Measurements from ENCODE around the gene ZNF605.
A peak's percentile ranks its signal among the peaks of the same experiment; 100 is the strongest.
"Not testable (repeated sequence)": the region's sequence is repeated elsewhere in the genome, so short reads cannot be mapped to it uniquely, and the experiment has no call there.

ZNF605 gene

GRCh38 chr12:132948146-132949066 is 7.7 kb downstream of the ZNF605 start:
- DNase-seq: no peak

DNA sequence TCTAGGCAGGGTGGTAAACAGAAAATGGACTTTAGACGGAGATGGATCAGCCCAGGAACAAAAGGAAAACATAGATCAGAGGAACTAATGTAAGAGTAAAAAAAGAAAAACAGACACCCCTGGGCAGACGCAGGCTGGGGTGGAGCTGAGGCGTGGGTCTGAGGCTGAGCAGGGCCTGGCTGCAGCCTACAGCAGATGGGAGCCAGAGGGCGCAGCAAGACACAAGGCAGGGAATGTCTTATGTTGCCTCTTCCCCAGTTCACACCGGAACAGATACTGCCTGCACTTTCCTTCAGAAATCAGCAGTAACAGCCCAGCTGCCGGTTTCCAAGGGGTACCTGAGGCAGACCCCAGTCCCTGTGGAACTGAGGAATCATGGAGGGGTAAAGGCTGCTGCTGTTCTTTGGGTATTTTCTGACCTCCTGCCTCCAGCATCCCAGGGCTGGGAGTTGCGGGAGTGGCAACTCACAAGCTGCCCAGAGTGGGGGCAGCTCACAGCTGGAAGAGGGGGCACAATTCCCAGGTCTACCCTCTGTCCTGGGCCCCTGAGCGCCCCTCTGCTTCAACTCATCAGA is 9.8 kb downstream of the ZNF605 start:
- no peak for DNase-seq

DNA sequence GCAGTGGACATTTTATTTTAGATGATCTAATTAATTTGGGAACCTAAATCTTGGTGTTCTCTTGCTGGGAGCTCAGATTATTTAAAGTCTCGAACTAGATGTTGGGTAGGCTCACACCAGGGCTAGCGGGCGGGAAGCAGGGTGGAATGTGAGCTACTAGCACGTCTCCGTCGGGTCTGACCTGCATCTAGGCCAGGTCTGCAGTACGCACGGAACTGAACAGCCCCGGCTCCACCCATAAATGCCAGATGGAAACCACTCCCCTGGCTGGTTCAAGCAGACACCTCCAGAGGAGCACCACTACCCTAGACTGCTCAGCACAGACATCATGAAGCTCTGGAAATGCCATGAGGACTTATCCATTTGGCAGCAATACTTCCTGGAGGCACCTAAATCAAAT is 10.3 kb downstream of the ZNF605 start:
- DNase-seq: no peak

- no peak for DNase-seq
These were observed 13.5 kb downstream of the ZNF605 start for GRCh38 chr12:132942611-132943010.

DNA sequence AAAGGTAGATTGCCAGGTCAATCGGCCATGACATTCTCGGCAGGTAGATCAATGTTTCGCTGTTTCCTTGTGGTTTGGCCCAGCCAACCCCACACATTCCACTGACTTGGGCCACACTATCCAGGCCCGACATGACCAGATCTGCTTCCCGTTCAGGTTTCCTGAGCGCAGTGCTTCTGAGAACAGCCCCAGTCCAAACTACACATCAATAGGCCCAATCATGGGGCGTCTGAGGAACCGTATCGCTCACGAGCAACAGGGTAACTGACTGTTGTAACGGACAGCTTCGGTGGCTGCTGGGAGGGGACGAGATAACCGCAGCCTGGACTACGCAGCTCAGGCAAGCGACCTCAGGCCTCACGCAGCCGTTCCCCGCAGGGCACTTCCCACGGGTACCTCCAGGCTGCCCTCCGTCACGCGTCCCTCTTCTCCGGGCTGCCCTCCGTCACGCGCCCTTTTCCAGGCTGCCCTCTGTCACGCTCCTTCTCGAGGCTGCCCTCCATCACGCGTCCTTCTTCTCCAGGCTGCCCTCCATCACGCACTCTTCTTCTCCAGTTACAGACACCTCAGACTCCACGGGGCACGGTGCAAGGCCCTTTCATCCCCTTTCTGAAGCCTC is 14.7 kb downstream of the ZNF605 start:
- DNase-seq: no peak

GRCh38 chr12:132940071-132940719 is 15.9 kb downstream of the ZNF605 start:
- DNase-seq: no peak

DNA sequence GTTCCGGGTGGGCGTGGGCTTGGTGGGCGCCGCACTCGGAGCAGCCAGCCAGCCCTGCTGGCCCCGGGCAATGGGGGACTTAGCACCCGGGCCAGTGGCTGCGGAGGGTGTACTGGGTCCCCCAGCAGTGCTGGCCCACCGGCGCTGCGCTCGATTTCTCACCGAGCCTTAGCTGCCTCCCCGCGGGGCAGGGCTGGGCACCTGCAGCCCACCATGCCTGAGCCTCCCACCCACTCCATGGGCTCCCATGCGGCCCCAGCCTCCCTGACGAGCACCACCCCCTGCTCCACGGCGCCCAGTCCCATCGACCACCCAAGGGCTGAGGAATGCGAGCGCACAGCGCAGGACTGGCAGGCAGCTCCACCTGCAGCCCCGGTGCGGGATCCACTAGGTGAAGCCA is 17.3 kb downstream of the ZNF605 start:
- not testable (repeated sequence) for DNase-seq

GRCh38 chr12:132937476-132937875 is 18.6 kb downstream of the ZNF605 start:
- no peak for DNase-seq

DNA sequence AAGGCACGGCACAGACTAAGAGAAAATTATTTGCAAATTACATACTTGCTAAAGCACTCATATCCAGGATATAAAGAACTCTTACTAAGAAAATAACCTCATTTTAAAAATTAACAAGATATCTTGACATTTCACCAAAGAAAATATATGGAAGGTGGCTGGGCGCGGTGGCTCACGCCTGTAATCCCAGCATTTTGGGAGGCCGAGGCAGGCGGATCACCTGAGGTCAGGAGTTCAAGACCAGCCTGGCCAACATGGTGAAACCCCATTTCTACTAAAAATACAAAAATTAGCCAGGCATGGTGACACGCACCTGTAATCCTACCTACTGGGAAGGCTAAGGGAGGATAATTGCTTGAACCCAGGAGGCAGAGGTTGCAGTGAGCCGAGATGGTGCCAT is 19.2 kb downstream of the ZNF605 start:
- not testable (repeated sequence) for DNase-seq

DNA sequence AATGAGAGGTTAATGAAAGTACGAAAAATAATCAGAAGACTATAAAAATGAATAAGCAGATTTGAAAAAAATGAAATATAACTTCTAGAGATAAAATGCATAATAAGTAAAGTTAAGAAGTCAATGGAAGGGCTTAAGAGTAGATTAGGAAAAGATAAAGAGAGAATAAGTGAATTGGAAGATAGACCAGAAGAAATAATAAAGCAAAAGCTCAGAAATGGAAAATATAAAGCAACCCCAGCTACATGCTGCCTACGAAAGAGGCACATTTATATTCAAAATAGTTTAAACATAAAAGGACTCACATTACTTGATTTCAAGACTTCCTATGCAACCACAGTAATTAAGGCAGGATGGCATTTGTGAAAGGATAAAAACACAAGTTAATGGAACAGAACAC is 19.9 kb downstream of the ZNF605 start:
- no peak for DNase-seq

DNA sequence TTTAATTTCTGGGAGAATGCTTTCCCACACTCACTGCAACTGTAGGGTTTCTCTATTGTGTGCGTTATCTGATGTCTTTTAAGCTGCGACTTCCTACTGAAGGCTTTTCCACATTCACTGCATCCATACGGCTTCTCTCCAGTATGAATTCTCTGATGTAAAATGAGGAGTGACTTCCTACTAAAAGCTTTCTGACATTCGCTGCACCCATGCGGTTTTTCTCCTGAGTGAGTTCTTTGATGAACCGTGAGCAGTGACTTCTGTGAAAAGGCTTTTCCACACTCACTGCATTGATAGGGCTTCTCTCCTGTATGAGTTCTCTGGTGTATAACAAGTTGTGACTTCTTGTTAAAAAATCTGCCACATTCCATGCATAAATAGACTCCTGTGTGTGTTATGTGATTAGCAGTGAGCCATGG is 29.7 kb downstream of the ZNF605 start:
- DNase-seq: no peak

- DNase-seq: no peak
These were observed 30.3 kb downstream of the ZNF605 start for GRCh38 chr12:132925597-132926414.

DNA sequence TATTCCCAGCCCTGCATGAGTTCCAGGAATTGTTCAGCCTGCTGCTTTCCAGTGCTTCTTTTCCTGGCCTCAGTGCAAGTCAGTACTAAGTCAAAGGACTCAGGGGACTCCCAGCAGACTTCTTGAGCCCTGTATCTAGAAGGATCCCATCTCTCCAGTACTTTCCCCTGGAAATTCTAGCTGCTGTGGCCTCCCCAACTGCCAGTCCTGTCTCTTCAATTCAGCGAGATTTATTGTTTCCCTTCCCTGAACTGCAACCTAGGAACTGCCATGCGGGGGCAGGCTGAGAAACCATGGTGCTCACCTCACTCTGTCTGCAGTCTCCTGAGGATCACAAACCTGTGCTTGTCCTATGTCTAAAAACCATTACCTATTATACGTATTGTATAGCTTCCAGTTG is 31.8 kb downstream of the ZNF605 start:
- DNase-seq: no peak

DNA sequence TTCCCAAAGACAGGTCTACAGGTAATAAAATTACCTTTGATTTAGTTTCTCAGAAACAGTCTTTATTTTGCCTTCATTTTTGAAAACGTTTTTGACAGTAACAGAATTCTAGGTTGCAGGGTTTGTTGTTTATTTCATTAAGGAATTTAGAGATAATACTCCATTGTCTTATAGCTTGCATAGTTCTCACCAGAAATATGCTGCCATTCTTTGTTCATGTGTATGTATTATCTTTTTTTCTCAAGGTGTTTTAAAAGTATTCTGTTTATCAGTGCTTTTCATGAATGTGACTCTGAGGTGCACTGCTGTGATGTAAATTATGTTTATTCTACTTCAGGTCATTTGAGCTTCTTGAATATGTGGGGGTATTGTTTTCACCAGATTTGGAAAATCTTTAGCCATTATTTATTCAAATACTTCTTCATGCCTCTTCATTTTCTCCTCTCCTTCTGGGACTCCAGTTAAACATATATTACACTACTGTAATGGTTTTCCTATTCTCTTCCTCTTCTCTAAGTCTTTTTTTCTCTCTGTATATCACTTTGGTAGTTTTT is 32.7 kb downstream of the ZNF605 start:
- DNase-seq: no peak

GRCh38 chr12:132922676-132923075 is 33.4 kb downstream of the ZNF605 start:
- no peak for DNase-seq

DNA sequence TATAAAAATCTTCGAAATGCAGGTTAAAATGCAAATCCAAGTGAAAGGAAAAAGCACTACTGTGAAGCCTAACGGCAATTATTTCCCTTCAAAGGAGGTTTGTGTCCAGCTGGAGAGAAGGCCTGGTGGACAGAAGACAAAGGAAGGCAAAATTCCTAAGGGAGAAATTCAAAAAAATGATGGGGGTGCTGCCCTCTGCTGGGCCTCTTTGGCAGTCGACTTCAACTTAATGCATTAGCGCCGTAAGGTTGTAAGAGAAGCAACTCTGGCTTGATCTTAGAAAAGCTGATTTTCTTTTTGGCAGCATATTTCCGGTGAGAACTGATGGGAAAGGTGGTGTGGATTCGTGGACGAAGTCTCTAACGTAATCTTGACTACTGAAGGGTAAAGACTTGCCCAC is 34.4 kb downstream of the ZNF605 start:
- DNase-seq: no peak

- DNase-seq: no peak
These were observed 37.4 kb downstream of the ZNF605 start for GRCh38 chr12:132918680-132919079.

- DNase-seq: no peak
These were observed 47.1 kb downstream of the ZNF605 start for GRCh38 chr12:132909030-132909368.

DNA sequence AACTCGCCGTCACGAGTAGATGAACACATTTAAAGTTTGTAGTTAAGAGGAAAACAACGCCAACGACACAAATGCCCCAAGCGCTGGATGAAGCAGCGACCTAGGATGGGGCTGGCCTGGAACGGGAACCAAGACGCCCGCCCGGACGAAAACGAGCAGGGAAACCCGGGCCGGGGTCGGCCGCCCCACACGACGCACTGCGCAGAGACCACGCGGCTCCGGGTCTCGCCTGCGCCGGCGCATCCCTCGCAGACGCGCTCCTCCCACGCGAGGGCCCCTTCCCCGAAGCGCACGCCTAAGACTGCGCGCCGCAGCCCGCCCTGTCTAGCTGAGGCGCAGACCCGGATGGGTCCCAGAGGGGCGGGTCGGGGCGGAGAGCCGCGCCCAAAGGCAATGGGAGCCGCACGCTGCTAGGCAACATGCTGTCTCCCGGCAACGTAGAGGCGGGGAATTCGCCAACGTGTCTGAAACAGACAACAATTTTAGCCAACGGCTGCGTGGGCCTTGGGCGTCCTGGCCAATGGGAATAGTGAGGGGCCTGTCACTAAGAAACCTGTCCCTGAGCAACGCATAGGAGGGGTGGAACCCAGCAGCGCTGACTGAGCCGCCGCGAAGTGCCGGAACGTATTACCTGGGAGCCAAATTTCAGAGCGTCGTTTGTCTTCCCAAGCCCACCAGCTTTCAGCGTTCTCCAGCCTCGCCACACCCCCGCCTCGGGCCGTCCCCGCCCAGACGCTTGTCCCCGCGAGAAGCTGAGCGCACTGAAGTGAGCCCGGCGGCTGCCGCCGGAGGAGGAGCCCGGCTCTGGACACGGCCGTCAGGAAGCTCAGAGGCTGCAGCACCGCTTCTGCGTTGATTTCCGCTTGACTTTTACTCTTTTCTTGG is 47.7 kb downstream of the ZNF605 start:
- DNase-seq: peak; percentile 3 to 49

- DNase-seq: not testable (repeated sequence)
These were observed 48.3 kb downstream of the ZNF605 start for GRCh38 chr12:132907789-132908144.

- no peak for DNase-seq
These were observed 48.9 kb downstream of the ZNF605 start for GRCh38 chr12:132907216-132907615.
